Measurements from ENCODE around the gene MON1A.

MON1A gene

GRCh38 chr3:49882166-49882565, 47.4 kb downstream of the MON1A start:
- DNase-seq = no peak

GRCh38 chr3:49880581-49881315, 48.9 kb downstream of the MON1A start:
- DNase-seq = peak; percentile 11

DNA sequence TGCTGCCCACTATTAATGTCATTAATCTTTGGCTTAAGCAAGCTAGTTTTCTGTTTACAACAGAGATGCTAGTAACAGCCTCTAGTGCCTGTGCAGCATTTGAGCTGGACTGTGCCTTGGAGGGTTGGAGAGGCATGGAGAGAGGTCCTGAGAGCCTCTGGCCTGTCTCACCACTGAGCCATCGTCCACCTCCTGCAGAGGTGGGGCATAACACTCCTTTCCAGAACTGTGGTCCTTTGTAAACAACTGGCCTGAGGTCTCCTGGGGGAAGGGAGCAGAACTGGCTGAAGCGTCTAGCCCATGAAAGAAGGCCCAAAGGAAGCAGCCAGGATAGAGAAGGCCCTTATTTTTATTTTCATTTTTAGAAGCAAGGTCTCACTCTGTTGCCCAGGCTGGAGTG, 49.9 kb downstream of the MON1A start:
- DNase-seq = no peak

GRCh38 chr3:49878686-49879085, 50.9 kb downstream of the MON1A start:
- DNase-seq = no peak

- DNase-seq = no peak
Observed at GRCh38 chr3:49877716-49878115, 51.9 kb downstream of the MON1A start.

- DNase-seq = no peak
Observed at GRCh38 chr3:49876567-49876966, 53.0 kb downstream of the MON1A start.

- DNase-seq = no peak
Observed at GRCh38 chr3:49873623-49874022, 56.0 kb downstream of the MON1A start.

GRCh38 chr3:49872801-49873281, 56.8 kb downstream of the MON1A start:
- no peak for DNase-seq

GRCh38 chr3:49871531-49872153, 58.0 kb downstream of the MON1A start:
- no peak for DNase-seq

DNA sequence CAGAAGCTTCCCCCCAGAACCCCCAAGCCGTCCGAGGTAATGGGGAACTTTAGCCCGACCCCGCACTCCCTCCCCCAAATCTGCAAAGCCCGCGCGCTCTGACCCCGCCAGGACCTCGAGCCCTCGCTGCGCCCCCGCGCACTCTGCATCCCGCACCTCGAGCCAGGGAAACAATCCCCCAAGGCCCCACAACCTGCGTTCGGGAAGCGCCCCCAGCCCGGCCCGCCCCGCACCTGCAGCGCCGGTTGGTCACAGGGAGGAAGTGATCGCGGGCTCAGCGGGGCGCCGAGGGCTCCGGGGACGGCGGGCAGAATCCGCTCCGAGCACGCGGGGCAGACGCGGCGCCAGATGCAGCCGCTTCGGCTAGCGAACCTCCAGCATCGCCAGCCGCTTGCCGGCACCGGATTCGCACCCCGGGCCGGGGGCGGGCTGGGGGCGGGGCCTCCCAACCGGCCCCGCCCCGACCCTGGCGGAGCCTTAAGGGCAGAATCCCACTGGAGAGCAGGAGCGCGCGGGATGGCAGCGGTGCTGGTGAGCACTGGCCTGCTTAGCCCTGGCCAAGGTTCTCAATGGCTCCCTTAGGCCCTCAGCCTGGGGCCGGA, 60.0 kb downstream of the MON1A start, which contains the start of gene CAMKV:
CAMKV (minus strand) TSS at position 382 of the 602 bp plus-strand sequence. CDS start 7,518 bp downstream, outside the sequence.
- DNase-seq = no peak

GRCh38 chr3:49868862-49869466, 60.6 kb downstream of the MON1A start:
- DNase-seq = no peak

DNA sequence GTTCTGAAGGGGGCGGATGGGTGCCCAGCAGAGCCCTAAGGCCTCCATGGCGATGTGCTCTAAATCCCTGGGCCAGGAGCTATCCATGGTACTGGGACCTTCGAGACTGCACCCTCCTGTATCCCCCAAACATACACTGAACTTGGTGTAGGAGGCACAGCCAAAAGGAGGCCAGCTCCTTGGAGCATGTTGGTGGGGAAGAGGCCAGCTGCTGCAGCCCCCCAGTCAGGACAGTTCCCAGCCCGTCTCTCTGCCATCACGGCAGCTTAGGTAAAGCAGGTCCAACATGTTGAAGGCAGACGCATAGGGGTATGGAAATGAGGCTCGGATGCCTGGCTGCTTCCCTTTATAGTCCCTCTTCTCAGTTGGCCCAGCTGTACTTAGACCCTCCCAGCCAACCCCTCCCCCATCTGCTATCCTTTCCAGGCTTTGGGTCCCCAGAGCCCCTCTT, 61.7 kb downstream of the MON1A start:
- DNase-seq = no peak

GRCh38 chr3:49867400-49867799, 62.2 kb downstream of the MON1A start:
- DNase-seq = no peak

DNA sequence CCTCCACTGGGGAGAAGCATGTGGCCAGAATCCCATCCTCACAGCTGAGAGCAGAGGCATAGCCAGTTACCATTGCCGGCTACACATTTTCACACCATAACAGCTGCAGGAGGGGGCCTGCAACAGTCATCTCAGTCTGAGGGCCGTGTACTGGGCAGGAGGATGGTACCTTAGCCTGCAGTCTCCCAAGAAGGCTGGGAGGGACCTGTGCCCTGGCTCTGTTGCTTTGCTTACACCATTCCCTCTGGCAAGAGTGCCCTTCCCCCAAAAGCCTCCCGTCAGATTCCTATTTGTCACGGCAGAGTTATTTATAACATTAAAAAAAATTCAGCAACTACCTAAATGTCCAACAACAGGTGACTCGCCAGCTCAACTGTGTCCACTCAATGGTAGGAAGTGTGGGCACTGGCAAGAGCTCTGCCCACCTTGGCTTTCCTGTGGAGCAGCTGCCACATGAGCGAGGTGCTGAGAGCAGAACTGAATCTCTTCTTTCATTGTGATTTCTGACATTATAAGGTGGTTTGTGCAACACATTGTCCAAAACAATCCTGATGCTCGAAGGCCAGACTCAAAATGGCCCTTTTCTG, 64.3 kb downstream of the MON1A start:
- DNase-seq = no peak

GRCh38 chr3:49864505-49864904, 65.1 kb downstream of the MON1A start:
- DNase-seq = peak; percentile 7

DNA sequence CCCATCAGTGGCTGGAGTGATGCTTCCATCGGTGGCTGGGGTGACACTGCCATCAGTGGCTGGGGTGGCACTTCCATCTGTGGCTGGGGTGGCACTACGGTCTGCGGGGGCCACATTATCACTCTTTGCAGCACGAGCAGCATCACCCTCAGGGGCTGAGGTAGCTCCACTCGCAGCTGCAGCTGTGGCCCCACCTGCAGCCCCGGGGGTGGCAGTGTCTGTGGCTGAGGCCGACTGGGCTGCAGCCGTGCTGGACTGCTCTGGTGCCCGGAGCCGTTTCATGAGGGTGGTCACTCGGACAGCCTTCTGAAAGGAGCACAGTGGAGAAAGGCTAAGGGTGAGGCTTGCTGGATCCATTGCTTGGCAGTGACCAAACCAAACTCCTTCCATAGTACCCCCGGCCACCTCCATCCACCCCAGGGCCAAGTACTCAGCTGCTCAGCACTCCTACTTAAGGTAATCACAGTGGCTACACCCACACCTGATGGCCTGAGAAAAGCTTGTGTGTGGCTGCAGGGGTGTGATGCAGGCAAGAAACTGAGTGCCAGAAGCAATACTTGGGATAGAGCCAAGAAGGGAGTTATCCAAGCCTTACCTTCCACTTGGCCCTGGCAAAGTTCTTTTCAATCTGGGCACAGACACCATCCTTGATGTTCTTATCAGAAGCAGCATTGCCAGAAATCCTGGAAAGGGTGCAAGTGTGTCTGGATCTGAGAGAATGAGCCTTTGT, 69.9 kb downstream of the MON1A start:
- DNase-seq = no peak

Data from NCI-H2227 treated with DMSO at 0.1 percent for 48 hours (cell line).